Prostate gland (tissue), 2 donors: Measurements from ENCODE around the gene MLYCD.

Experiments used
- POLR2A ChIP-seq: fragments of 450-650 bp; IDR thresholded peaks from one replicate; pipeline ENCODE4 v1.6.1; 2016; ENCODE audit warnings: antibody characterized with exemption, mild to moderate bottlenecking
- POLR2AphosphoS5 ChIP-seq: sonication (generic); formaldehyde crosslinking; IDR thresholded peaks from one replicate; pipeline ENCODE4 v1.6.1; 2017; ENCODE audit warnings: antibody characterized with exemption
- TF ChIP-seq, protein P1 (sequence below), 4 experiments: fragments of 200-600 bp in 2 of 4; fragments of 450-650 bp in 2 of 4; sonication (generic) in 2 of 4; IDR thresholded peaks; 1 replicate in 3 of 4; 2 replicates in 1 of 4; pipeline ENCODE4 v1.5.1; 2016 to 2019; ENCODE audit warnings: antibody characterized with exemption in 4 of 4, mild to moderate bottlenecking in 2 of 4, moderate library complexity in 2 of 4

DNA sequence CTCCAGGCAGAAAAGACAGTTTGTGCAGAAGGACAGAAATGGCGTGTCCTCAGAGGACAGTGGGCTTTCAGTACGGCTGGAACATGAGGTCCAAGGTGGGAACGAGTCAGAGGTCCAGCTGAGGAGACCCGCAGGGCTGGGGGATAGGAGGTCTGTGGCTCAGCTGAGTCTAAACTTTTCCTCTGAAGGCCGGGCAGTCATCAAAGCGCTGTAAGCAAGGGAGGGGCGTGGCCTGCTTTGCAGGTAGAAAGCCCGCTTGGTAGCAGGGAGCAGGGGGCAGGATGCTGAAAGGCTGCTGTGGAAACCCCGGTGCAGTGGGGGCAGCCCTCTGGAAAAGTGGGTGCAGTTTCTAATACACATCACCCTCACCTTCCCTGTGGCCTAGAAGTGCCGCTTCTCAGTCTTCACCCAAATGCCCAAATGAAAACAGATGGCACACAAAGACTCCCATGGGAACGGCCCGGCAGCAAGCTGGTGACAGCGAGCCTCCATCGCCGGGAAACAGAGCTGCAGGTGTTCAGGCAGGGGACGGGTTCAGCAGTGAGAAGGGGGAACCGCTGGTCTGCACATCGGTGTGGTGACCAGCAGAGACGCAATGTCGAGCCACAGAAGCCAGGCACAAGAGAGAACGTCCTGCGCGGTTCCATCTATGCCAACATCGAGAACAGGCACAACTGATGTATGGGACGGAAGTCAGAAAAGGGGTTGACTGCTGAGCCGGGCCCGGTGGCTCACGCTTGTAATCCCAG, 41.9 kb downstream of the MLYCD start:
- TF ChIP-seq, protein P1, sequence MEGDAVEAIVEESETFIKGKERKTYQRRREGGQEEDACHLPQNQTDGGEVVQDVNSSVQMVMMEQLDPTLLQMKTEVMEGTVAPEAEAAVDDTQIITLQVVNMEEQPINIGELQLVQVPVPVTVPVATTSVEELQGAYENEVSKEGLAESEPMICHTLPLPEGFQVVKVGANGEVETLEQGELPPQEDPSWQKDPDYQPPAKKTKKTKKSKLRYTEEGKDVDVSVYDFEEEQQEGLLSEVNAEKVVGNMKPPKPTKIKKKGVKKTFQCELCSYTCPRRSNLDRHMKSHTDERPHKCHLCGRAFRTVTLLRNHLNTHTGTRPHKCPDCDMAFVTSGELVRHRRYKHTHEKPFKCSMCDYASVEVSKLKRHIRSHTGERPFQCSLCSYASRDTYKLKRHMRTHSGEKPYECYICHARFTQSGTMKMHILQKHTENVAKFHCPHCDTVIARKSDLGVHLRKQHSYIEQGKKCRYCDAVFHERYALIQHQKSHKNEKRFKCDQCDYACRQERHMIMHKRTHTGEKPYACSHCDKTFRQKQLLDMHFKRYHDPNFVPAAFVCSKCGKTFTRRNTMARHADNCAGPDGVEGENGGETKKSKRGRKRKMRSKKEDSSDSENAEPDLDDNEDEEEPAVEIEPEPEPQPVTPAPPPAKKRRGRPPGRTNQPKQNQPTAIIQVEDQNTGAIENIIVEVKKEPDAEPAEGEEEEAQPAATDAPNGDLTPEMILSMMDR (IDR thresholded peaks at IDR 0.05): no peak
- TF ChIP-seq POLR2A: no peak
- TF ChIP-seq POLR2AphosphoS5: no peak
